Globus pallidus (tissue), 1 donor: ENCODE data around the gene NAT8L.

Source experiments
- DNase-seq: peaks from one replicate; pipeline ENCODE4 v3.0.0-alpha.2; 2015; ENCODE audit warnings: low spot score

NAT8L gene

DNA sequence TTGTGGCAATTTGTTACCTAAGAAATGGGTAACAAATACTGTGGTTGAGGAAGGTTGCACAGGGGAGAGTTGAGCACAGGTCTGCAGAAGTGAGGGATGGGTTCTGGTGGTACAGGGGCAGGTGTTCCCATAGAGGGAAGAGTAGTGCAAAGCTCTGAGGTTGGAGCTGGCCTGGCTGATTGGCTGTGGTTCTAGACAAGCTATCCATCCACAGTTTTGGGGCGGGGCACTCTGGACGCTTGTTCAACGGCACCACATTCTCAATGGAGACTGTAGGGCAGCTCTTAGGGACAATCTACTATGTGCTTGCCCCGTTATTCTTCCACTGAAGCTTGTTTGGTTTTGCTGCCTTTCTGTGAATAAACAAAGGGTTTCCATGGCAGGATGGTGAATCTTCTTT lies 35.4 kb downstream of the NAT8L start:
- no peak for DNase-seq

GRCh38 chr4:2095236-2096072 lies 36.3 kb downstream of the NAT8L start:
- DNase-seq = no peak

DNA sequence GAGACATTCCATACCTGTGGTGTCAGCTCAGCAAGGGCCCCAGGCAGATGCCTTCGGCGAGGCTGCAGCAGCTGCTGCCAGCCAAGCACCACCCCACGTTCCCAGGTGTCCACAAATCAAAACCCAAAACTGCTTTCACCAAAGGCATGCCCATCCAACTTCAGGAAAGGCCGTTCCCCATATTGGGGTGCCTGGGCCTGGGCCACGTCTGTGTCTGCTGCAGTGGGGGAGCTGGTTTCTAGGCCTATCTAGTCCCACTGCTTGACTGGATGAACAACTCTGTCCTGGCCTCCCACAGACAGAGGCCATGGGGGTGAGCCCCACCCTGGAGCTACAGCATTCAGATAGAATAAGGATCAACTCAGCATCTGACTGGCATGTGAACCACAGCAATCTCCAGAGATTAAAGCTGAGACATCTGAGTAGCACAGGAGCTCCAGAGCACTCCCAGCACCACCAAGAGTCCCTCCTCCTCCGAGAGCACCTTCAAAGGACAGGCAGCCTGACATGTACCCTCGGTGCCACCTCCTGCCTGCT lies 37.0 kb downstream of the NAT8L start:
- DNase-seq = no peak

DNA sequence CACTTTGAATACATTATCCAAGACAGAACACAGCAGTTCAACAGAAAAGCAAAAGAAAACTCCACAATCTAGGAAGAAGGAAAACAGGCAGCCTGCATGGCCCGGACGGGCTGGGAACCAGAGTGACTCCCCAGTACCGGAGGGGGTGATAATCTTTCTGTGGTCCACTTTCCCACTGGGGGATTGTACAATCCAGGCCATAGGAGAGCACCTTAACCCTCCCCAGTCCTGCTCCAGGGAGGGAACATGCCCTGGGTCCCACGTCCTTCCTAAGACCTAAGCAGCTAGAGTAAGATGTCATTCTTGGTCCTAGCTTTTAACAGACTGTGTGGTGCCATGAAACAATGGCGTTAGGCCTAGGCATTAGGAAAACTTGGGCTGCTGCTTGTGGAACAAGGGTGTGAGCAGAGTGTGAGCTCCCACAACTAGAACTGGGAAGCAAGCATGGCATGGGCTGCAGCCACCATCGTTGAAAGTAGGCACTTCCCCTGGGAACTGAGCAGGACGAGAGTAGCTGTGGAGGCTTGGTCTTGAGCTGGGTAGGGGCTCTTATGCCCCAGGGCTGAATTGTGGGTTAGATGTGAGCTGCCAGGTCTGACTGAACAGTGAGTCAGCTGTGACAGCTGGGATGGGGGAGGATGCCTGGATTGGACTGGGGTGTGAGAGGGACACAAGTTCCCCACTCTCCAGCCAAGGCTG lies 42.4 kb downstream of the NAT8L start:
- DNase-seq = no peak

- no peak for DNase-seq
Measured at GRCh38 chr4:2102045-2102883, 43.1 kb downstream of the NAT8L start.

- no peak for DNase-seq
Measured at GRCh38 chr4:2103127-2103842, 44.2 kb downstream of the NAT8L start.

DNA sequence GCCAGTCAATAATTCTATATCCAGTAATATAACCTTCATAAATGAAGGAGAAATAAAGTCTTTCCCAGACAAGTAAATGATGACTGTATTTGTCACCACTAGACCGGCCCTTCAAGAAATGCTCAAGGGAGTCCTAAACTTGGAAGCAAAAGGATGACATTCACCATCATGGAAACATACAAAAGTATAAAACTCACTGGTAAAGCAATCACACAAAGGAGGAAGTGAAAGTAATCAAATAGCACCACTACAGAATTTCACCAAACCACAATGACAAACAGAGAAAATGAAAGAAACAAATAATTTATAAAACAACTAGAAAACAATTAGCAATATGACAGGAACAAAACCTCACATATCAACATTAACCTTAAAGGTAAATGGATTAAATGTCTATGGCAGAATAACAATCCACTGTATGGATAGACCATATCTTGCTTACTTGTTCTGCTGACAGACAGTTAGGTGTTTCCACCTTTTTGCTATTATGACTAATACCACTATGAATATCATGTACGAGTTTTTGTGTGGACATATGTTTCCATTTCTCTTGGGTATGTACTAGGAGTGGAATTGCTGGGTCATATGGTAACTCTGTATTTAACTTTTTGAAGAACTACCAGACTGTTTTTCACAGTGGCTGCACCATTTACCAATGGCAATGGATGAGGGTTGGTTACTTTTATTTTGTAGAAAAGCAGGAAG lies 44.9 kb downstream of the NAT8L start:
- DNase-seq = no peak

- DNase-seq = no peak
Measured at GRCh38 chr4:2104556-2105345, 45.6 kb downstream of the NAT8L start.

DNA sequence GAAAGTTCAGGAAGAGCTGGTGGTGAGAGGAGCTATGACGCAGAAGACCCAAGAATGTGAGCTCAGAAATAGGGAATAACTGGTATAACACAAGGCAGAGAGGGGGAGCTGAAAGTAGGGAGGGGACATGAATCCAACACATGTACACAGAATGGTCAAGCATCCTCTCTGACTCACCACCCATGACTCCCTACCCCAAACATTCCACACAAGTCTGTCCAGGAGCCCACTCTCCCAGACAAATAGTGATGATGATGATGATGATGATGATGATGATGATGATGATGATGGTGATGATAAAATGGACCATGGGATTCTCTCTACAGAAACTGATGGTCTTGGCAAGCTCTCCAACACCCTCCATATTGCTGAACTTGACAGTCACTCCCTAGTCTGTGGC lies 46.4 kb downstream of the NAT8L start:
- DNase-seq = no peak

GRCh38 chr4:2116687-2117400 lies 57.7 kb downstream of the NAT8L start:
- no peak for DNase-seq
